Activated CD8-positive, alpha-beta memory T cell treated with anti-CD3 and anti-CD28 coated beads, Interleukin-2, amount 50 U/mL, for 24 hours (primary cell): ENCODE measurements around the gene MROH2A.

Source experiments
- DNase-seq: peaks from one replicate; pipeline ENCODE4 v3.0.0-alpha.2; 2020; ENCODE audit errors: extremely low read depth

MROH2A gene

GRCh38 chr2:233818639-233819621 is 40.8 kb downstream of the MROH2A start:
- no peak for DNase-seq

GRCh38 chr2:233819884-233820773 is 42.0 kb downstream of the MROH2A start:
- no peak for DNase-seq

- no peak for DNase-seq
These were observed 42.6 kb downstream of the MROH2A start for GRCh38 chr2:233820774-233821105.

- DNase-seq = no peak
These were observed 43.1 kb downstream of the MROH2A start for GRCh38 chr2:233821196-233821595.

GRCh38 chr2:233821709-233822100 is 43.6 kb downstream of the MROH2A start:
- no peak for DNase-seq

- DNase-seq = no peak
These were observed 44.1 kb downstream of the MROH2A start for GRCh38 chr2:233822101-233822771.

- no peak for DNase-seq
These were observed 44.9 kb downstream of the MROH2A start for GRCh38 chr2:233822781-233823730.

GRCh38 chr2:233823731-233824121 is 45.6 kb downstream of the MROH2A start:
- no peak for DNase-seq

- DNase-seq = no peak
These were observed 46.2 kb downstream of the MROH2A start for GRCh38 chr2:233824373-233824772.

GRCh38 chr2:233828546-233829192 is 50.5 kb downstream of the MROH2A start:
- no peak for DNase-seq

GRCh38 chr2:233829193-233830110 is 51.3 kb downstream of the MROH2A start:
- DNase-seq = no peak

- no peak for DNase-seq
These were observed 52.1 kb downstream of the MROH2A start for GRCh38 chr2:233830111-233830802.

- no peak for DNase-seq
These were observed 53.0 kb downstream of the MROH2A start for GRCh38 chr2:233831011-233831721.

GRCh38 chr2:233831861-233832260 is 53.7 kb downstream of the MROH2A start:
- no peak for DNase-seq

- DNase-seq = no peak
These were observed 54.3 kb downstream of the MROH2A start for GRCh38 chr2:233832414-233832813.

GRCh38 chr2:233832869-233833311 is 54.8 kb downstream of the MROH2A start:
- no peak for DNase-seq

- DNase-seq = no peak
These were observed 55.2 kb downstream of the MROH2A start for GRCh38 chr2:233833345-233833744.
